Measurements from ENCODE around the gene SPN. TPM values are rescaled to one million over a fixed set of nuclear protein-coding genes. Genes with fewer than 3 reads are reported as not detected.

Gene SPN
- total and polyA plus RNA-seq, 9 of the 15 experiments (the other 6 are each of a cell fraction or from before 2014, with no cell fraction given), result 24.3 to 225 (median 79.4) TPM

- FAIRE-seq, result no peak
- no peaks in the 10 kb centered on the region for H3K36me3 ChIP-seq (ENCODE audit: control insufficient read depth, insufficient read depth, low read length)
- no peaks in the 10 kb centered on the region for H4K20me1 ChIP-seq (replicated peaks; ENCODE audit: control insufficient read depth, insufficient read depth, low read length)
- in situ Hi-C loops (cut with MboI) (no loop called here), intact Hi-C loops (cut with micrococcal nuclease) (loop anchor here (5.0 kb wide), 3 partner anchors 36 to 71 kb away; partner anchors contain the start of gene QPRT)
- 4% methylated on average over 3 of the region's 3 CpGs for WGBS (ENCODE audit: insufficient coverage, low coverage, missing lambda C conversion rate)
- peak overlapping the region; percentile 82 for H2AFZ ChIP-seq (ENCODE audit: low read depth, low read length)
- H3K4me3 ChIP-seq, result no peak overlapping the region
- ChIA-PET CTCF (ENCODE audit: low intra/inter-chr PET ratio) (interaction anchor here (1.0 to 1.2 kb wide), 2 partner anchors 69 to 79 kb away, joined by 3 to 4 read pairs; no protein-coding TSS in a partner anchor), POLR2A (interaction anchor here (0.7 to 1.6 kb wide), 5 partner anchors 10 to 165 kb away, joined by 3 to 4 read pairs (median 3); partner anchors contain the start of gene MAZ)
- peaks cover 20 to 24% of the 10 kb centered on the region in 2 experiments for H3K4me1 ChIP-seq (replicated peaks in 1 of 2; ENCODE audit: control insufficient read depth in 2 of 2, insufficient read depth in 2 of 2, low read length in 2 of 2)
- no TSS peak for BruUV-seq (replicated peaks)
- no peaks in the 10 kb centered on the region for H3K9me1 ChIP-seq (ENCODE audit: control insufficient read depth, insufficient read depth, low read length)
- H3K27ac ChIP-seq (ENCODE audit: extremely low read depth, low read depth, low read length), result no peak overlapping the region; the same call in 2 of the 3 replicates
- no peaks in the 10 kb centered on the region for H3K9me3 ChIP-seq (replicated peaks; ENCODE audit: control insufficient read depth, insufficient read depth, low read depth, low read length)
- no peaks in the 10 kb centered on the region for H3K27me3 ChIP-seq (ENCODE audit: control insufficient read depth in 2 of 2, insufficient read depth in 2 of 2, low read length in 2 of 2)
- no peaks in the 10 kb centered on the region for H3K79me2 ChIP-seq (ENCODE audit: control insufficient read depth, insufficient read depth, low read length)
- peak; percentile 73 for ATAC-seq
- 0 out of 4 replicates have a peak overlapping the region, but pooled peaks of 1 of the 2 experiments have one; percentile 24 for H3K9ac ChIP-seq (ENCODE audit: insufficient read depth in 1 of 2, low read depth in 2 of 2, low read length in 2 of 2)
- DNase-seq (ENCODE audit: extremely low read depth in 1 of 4, low spot score in 3 of 4), result peak; percentile 47 to 65 (median 51)
- H3K4me2 ChIP-seq (ENCODE audit: insufficient read depth, low read length), result no peak overlapping the region
- TF ChIP-seq FOSL1 (tag; conservative IDR thresholded peaks at IDR 0.05) (no peak), ZSCAN29 (IDR thresholded peaks at IDR 0.05) (no peak), HNRNPH1 (optimal IDR thresholded peaks at IDR 0.05; ENCODE audit: low read depth, low read length) (no peak), CREB5 (CRISPR knock-in tag; IDR thresholded peaks at IDR 0.05) (no peak), SMC3 (conservative IDR thresholded peaks at IDR 0.05; ENCODE audit: insufficient read depth, low read depth, low read length) (0 out of 2 replicates have a peak, but pooled peaks have one; percentile 28), MCM3 (IDR thresholded peaks at IDR 0.05) (no peak), JUND (IDR thresholded peaks at IDR 0.05; ENCODE audit: borderline replicate concordance, low read depth, low read length) (0 out of 2 replicates have a peak, but pooled peaks have one; percentile 19), JUND (tag; IDR thresholded peaks at IDR 0.05; ENCODE audit: borderline replicate concordance, low read depth, low read length) (no peak; the same call in 2 of the 3 replicates), ZNF217 (CRISPR knock-in tag; IDR thresholded peaks at IDR 0.05) (no peak), ZFX (CRISPR knock-in tag; IDR thresholded peaks at IDR 0.05) (no peak), RAD21 (CRISPR knock-in tag; conservative IDR thresholded peaks at IDR 0.05 in 1 of 2, IDR thresholded peaks at IDR 0.05 in 1 of 2) (peak; percentile 67 to 76), L3MBTL2 (IDR thresholded peaks at IDR 0.05) (peak; percentile 47), BRD9 (IDR thresholded peaks at IDR 0.05; ENCODE audit: low read depth, partially characterized antibody) (peak; percentile 58), RCOR1 (IDR thresholded peaks at IDR 0.05; ENCODE audit: borderline replicate concordance in 1 of 2, low read depth in 2 of 2, low read length in 2 of 2) (peak in 1 of 2 experiments; percentile 48; a peak in 1 of 4 replicates), DPF2 (IDR thresholded peaks at IDR 0.05) (no peak), TBP (optimal IDR thresholded peaks at IDR 0.05; ENCODE audit: low read depth, low read length) (no peak), MIER1 (IDR thresholded peaks at IDR 0.05; ENCODE audit: low read depth) (no peak)
- TF ChIP-seq, protein P1, sequence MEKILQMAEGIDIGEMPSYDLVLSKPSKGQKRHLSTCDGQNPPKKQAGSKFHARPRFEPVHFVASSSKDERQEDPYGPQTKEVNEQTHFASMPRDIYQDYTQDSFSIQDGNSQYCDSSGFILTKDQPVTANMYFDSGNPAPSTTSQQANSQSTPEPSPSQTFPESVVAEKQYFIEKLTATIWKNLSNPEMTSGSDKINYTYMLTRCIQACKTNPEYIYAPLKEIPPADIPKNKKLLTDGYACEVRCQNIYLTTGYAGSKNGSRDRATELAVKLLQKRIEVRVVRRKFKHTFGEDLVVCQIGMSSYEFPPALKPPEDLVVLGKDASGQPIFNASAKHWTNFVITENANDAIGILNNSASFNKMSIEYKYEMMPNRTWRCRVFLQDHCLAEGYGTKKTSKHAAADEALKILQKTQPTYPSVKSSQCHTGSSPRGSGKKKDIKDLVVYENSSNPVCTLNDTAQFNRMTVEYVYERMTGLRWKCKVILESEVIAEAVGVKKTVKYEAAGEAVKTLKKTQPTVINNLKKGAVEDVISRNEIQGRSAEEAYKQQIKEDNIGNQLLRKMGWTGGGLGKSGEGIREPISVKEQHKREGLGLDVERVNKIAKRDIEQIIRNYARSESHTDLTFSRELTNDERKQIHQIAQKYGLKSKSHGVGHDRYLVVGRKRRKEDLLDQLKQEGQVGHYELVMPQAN (IDR thresholded peaks at IDR 0.05; ENCODE audit: borderline replicate concordance), result no peak
- TF ChIP-seq, protein P2, sequence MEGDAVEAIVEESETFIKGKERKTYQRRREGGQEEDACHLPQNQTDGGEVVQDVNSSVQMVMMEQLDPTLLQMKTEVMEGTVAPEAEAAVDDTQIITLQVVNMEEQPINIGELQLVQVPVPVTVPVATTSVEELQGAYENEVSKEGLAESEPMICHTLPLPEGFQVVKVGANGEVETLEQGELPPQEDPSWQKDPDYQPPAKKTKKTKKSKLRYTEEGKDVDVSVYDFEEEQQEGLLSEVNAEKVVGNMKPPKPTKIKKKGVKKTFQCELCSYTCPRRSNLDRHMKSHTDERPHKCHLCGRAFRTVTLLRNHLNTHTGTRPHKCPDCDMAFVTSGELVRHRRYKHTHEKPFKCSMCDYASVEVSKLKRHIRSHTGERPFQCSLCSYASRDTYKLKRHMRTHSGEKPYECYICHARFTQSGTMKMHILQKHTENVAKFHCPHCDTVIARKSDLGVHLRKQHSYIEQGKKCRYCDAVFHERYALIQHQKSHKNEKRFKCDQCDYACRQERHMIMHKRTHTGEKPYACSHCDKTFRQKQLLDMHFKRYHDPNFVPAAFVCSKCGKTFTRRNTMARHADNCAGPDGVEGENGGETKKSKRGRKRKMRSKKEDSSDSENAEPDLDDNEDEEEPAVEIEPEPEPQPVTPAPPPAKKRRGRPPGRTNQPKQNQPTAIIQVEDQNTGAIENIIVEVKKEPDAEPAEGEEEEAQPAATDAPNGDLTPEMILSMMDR (IDR thresholded peaks at IDR 0.05 in 2 of 3, conservative IDR thresholded peaks at IDR 0.05 in 1 of 3; ENCODE audit: insufficient read depth in 2 of 3, low read depth in 1 of 3, low read length in 3 of 3), result peak; percentile 28 to 73 (median 50); a peak in 5 of 6 replicates
These were observed 21.5 kb upstream of the SPN start for GRCh38 chr16:29641561-29641960.
